Breast epithelium (tissue), 3 donors: ENCODE measurements around the gene KAT8.

ENCODE experiments used
- POLR2A ChIP-seq: fragments of 450-650 bp; IDR thresholded peaks from one replicate; pipeline ENCODE4 v1.6.1; 2016; ENCODE audit warnings: antibody characterized with exemption, mild to moderate bottlenecking, moderate library complexity
- TF ChIP-seq, protein P1 (sequence below), 3 donors: fragments of 450-650 bp; IDR thresholded peaks; one replicate each; pipeline ENCODE4 v1.5.1; 2016 to 2017; ENCODE audit warnings: antibody characterized with exemption in 3 of 3, mild to moderate bottlenecking in 3 of 3, moderate library complexity in 3 of 3

DNA sequence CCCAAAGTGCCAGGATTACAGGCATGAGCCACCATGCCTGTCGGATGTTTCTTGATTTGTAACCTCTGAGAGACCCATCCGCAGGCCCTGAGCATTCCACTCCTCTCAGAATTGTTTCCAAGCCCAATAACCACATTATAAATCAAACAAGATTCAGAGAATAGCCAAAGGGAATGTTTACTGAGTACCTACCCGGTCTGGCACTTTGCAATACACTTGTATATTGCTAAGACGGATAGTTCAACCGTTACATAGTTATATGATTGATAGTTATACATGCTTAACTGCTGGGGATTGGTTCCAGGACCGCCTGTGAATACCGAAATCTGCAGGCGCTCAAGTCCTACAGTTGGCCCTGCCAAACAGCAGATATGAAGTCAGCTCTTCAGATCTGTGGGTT, 3.0 kb upstream of the KAT8 start:
- TF ChIP-seq, protein P1, sequence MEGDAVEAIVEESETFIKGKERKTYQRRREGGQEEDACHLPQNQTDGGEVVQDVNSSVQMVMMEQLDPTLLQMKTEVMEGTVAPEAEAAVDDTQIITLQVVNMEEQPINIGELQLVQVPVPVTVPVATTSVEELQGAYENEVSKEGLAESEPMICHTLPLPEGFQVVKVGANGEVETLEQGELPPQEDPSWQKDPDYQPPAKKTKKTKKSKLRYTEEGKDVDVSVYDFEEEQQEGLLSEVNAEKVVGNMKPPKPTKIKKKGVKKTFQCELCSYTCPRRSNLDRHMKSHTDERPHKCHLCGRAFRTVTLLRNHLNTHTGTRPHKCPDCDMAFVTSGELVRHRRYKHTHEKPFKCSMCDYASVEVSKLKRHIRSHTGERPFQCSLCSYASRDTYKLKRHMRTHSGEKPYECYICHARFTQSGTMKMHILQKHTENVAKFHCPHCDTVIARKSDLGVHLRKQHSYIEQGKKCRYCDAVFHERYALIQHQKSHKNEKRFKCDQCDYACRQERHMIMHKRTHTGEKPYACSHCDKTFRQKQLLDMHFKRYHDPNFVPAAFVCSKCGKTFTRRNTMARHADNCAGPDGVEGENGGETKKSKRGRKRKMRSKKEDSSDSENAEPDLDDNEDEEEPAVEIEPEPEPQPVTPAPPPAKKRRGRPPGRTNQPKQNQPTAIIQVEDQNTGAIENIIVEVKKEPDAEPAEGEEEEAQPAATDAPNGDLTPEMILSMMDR (IDR thresholded peaks at IDR 0.05), result no peak
- no peak for TF ChIP-seq POLR2A
